OCI-LY1 (cell line): ENCODE results near the gene CISH.

ENCODE experiments used
- H2AFZ ChIP-seq: fragments of 200-600 bp; sonication (generic), shearing (Covaris generic); 2 replicates; pipeline ENCODE4 v1.6.0; 2014; ENCODE audit warnings: antibody characterized with exemption, mild to moderate bottlenecking, low read length
- H3F3A ChIP-seq: fragments of 200-600 bp; sonication (generic), shearing (Covaris generic); 2 replicates; pipeline ENCODE4 v1.6.0; 2014; ENCODE audit warnings: mild to moderate bottlenecking, antibody characterized with exemption, low read length, moderate library complexity; ENCODE audit not compliant: insufficient read depth
- H3K27ac ChIP-seq: fragments of 200-600 bp; sonication (generic); 2 replicates; pipeline ENCODE4 v1.5.1; 2014; ENCODE audit warnings: low read length, mixed run types, mild to moderate bottlenecking, low read depth; ENCODE audit not compliant: poor library complexity, severe bottlenecking
- H3K27me3 ChIP-seq: fragments of 200-600 bp; sonication (generic); 2 replicates; pipeline ENCODE4 v1.6.0; 2014; ENCODE audit warnings: antibody characterized with exemption, mild to moderate bottlenecking, low read length, moderate library complexity; ENCODE audit not compliant: insufficient read depth
- H3K36me3 ChIP-seq: fragments of 200-600 bp; sonication (generic); 2 replicates; pipeline ENCODE4 v1.6.1; 2014; ENCODE audit warnings: mild to moderate bottlenecking, antibody characterized with exemption, low read length, moderate library complexity, mixed read lengths; ENCODE audit not compliant: insufficient read depth
- H3K4me1 ChIP-seq: fragments of 200-600 bp; sonication (generic); 2 replicates; pipeline ENCODE4 v1.5.1; 2014; ENCODE audit warnings: mild to moderate bottlenecking, low read length, moderate library complexity; ENCODE audit not compliant: insufficient read depth, severe bottlenecking
- H3K4me2 ChIP-seq: fragments of 200-600 bp; sonication (generic), shearing (Covaris generic); 2 replicates; pipeline ENCODE4 v1.6.1; 2014; ENCODE audit warnings: low read length
- H3K4me3 ChIP-seq: fragments of 200-600 bp; sonication (generic); 2 replicates; pipeline ENCODE4 v1.5.1; 2014; ENCODE audit warnings: low read length, low read depth, mild to moderate bottlenecking, mixed read lengths; ENCODE audit not compliant: poor library complexity, severe bottlenecking
- H3K79me2 ChIP-seq: fragments of 200-600 bp; shearing (Covaris generic); 2 replicates; pipeline ENCODE4 v1.6.1; 2016; ENCODE audit warnings: mixed run types, low read length, mixed read lengths; ENCODE audit not compliant: insufficient read depth
- H3K9ac ChIP-seq: fragments of 200-600 bp; sonication (generic), shearing (Covaris generic); 2 replicates; pipeline ENCODE4 v1.6.1; 2014; ENCODE audit warnings: mild to moderate bottlenecking, low read length, mixed read lengths
- H3K9me2 ChIP-seq: fragments of 200-600 bp; sonication (generic), shearing (Covaris generic); 2 replicates; pipeline ENCODE4 v1.6.1; 2014; ENCODE audit warnings: low read depth, mild to moderate bottlenecking, low read length, mixed read lengths
- H3K9me3 ChIP-seq: fragments of 200-600 bp; shearing (Covaris generic); 2 replicates; pipeline ENCODE4 v1.6.1; 2014; ENCODE audit warnings: low read length, mixed read lengths
- H4K20me1 ChIP-seq: fragments of 200-600 bp; sonication (generic), shearing (Covaris generic); 2 replicates; pipeline ENCODE4 v1.6.0; 2016; ENCODE audit warnings: mild to moderate bottlenecking, low read length; ENCODE audit not compliant: insufficient read depth
- EZH2 ChIP-seq: fragments of 200-600 bp; sonication (generic), shearing (Covaris generic); IDR thresholded peaks from 2 replicates; pipeline ENCODE4 v1.8.0; 2017; ENCODE audit warnings: borderline replicate concordance, mixed run types, mild to moderate bottlenecking, antibody characterized with exemption, low read length, moderate library complexity, mixed read lengths
- TF ChIP-seq, protein P1 (sequence below): fragments of 200-600 bp; sonication (generic), shearing (Covaris generic); IDR thresholded peaks from 2 replicates; pipeline ENCODE4 v1.5.1; 2017; ENCODE audit warnings: mild to moderate bottlenecking, antibody characterized with exemption, low read length, moderate library complexity, mixed read lengths

The CISH gene

DNA sequence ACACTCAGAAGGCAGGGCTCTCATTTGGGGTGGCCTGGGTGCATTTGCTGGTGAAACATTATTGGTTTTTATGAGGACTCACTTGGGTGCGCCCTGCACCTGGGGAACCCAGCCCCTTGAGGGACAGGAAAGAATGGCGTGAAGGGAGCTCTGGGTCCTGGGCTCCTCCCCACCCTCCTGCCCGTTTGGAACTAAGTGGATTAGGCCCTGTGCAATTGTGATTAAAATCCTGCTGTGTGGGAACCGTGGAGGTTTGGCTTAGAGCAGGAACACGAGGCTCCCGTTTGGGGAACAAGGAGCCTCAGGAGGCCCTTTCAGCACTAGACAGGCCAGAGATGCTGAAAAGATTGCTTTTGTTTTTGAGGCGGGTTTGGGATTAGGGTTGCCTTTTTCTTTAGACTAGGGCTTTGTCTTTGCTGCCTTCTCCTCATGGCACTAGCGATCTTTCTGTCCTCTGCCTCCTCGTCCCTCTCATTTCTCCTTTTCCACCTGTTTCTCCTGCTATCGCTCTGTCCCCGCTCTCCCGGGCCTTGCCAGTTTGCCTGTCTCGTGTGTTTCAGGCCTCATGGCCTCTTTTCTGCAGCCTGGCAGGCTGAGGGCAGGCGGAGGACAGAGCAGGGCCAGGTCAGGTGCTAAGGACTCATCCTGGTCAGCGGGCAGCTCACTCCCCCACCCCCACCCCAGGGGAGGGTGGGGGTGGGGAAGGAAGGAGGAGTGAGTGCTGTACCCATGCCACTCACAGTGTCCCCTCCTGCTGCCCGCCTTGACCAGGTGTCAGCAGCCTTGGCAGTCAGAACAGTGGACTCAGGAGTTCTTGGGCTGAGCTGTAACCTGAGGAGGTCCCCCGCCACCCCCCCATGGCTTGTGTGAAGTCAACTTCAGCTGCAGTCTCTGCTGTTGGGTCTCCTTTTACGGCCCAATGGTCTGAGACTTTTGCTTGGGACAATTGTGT, 13.9 kb upstream of the CISH start:
- TF ChIP-seq, protein P1, sequence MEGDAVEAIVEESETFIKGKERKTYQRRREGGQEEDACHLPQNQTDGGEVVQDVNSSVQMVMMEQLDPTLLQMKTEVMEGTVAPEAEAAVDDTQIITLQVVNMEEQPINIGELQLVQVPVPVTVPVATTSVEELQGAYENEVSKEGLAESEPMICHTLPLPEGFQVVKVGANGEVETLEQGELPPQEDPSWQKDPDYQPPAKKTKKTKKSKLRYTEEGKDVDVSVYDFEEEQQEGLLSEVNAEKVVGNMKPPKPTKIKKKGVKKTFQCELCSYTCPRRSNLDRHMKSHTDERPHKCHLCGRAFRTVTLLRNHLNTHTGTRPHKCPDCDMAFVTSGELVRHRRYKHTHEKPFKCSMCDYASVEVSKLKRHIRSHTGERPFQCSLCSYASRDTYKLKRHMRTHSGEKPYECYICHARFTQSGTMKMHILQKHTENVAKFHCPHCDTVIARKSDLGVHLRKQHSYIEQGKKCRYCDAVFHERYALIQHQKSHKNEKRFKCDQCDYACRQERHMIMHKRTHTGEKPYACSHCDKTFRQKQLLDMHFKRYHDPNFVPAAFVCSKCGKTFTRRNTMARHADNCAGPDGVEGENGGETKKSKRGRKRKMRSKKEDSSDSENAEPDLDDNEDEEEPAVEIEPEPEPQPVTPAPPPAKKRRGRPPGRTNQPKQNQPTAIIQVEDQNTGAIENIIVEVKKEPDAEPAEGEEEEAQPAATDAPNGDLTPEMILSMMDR: no peak
- no peak for TF ChIP-seq EZH2
- Histone ChIP-seq H2AFZ (no peak overlapping the region), H3K9me3 (no peaks in the 10 kb centered on the region), H3K36me3 (no peaks in the 10 kb centered on the region), H3K27me3 (no peaks in the 10 kb centered on the region), H3K4me1 (no peaks in the 10 kb centered on the region), H3K4me2 (no peak overlapping the region), H3K9me2 (no peaks in the 10 kb centered on the region), H3F3A (no peaks in the 10 kb centered on the region), H3K79me2 (no peaks in the 10 kb centered on the region), H3K4me3 (no peak overlapping the region), H3K9ac (no peak overlapping the region), H3K27ac (no peak overlapping the region), H4K20me1 (no peaks in the 10 kb centered on the region)

DNA sequence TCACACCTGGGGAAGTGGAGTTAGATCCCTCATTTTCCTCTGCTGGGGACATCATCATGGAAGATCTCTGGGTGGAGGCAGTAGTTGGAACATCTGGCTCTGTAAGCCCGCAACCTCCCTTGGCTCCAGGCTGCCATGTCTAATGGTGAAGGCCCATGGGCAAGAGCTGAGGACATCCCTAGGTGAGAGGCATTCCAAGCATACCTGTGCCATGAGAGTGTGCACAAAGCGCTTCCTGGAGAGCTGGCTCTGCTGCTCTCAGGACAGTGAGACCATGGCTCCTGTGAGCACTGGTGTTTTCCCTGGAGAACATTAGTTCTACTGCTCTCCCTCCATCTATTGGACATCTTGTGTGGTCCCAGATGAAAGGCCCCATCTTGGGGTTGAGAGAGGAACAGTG, 13.1 kb upstream of the CISH start:
- H3K27ac ChIP-seq: no peak overlapping the region
- H3K4me3 ChIP-seq: no peak overlapping the region
- TF ChIP-seq, protein P1: no peak
- no peak for TF ChIP-seq EZH2
- H3K9ac ChIP-seq: no peak overlapping the region
- no peaks in the 10 kb centered on the region for H3K9me2 ChIP-seq
- no peaks in the 10 kb centered on the region for H3K27me3 ChIP-seq
- no peaks in the 10 kb centered on the region for H3K36me3 ChIP-seq
- no peak overlapping the region for H2AFZ ChIP-seq
- H3F3A ChIP-seq: no peaks in the 10 kb centered on the region
- no peaks in the 10 kb centered on the region for H3K9me3 ChIP-seq
- no peaks in the 10 kb centered on the region for H3K4me1 ChIP-seq
- no peaks in the 10 kb centered on the region for H3K79me2 ChIP-seq
- no peak overlapping the region for H3K4me2 ChIP-seq
- H4K20me1 ChIP-seq: no peaks in the 10 kb centered on the region

DNA sequence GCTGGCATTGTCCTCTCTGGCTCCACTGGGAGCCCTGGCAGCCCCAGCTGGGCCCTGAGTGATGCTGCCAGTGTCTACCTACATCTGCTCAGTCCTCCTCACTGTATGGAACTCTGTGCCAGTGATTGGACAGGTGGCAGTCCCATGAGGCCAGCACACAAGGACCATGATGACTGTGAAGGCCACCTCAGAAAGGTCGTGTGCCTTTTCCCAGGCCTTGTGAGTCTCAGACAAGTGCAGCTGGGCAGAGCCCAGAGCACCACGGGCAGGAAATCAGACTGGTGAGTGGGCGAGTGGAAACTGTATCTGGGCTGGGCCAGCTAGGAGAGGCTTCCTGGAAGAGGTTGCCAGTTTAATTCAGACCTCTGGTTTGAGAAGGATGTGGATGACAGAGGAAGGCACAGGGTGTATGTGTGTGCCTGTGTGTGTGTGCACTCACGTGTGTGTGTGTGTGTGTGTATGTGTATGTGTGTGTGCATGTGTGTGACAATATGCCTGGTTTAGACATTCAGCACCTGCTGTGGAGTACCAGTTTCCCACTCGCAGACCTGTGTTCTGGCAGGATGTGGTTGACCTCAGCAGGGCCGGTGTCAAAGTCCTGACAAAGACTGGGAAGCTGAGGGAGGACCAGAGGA, 12.4 kb upstream of the CISH start:
- no peak overlapping the region for H3K4me3 ChIP-seq
- no peaks in the 10 kb centered on the region for H3F3A ChIP-seq
- no peak overlapping the region for H3K9ac ChIP-seq
- no peaks in the 10 kb centered on the region for H3K36me3 ChIP-seq
- no peaks in the 10 kb centered on the region for H3K9me2 ChIP-seq
- no peaks in the 10 kb centered on the region for H3K4me1 ChIP-seq
- H3K4me2 ChIP-seq: no peak overlapping the region
- TF ChIP-seq EZH2: no peak
- TF ChIP-seq, protein P1: no peak
- H3K27ac ChIP-seq: no peak overlapping the region
- H3K27me3 ChIP-seq: no peaks in the 10 kb centered on the region
- no peaks in the 10 kb centered on the region for H3K9me3 ChIP-seq
- no peaks in the 10 kb centered on the region for H4K20me1 ChIP-seq
- no peaks in the 10 kb centered on the region for H3K79me2 ChIP-seq
- no peak overlapping the region for H2AFZ ChIP-seq
